GM19324 (cell line): ENCODE results near the gene MRPL4.

Experiments
- ATAC-seq: cut with Tn5 transposase; IDR thresholded peaks from one replicate; pipeline ENCODE4 v1.9.1; 2021; ENCODE audit warnings: mild to moderate bottlenecking, moderate library complexity; ENCODE audit not compliant: unreplicated experiment, low FRiP score

Gene MRPL4

GRCh38 chr19:10286803-10287737 is 35.1 kb downstream of the MRPL4 start, which contains the start of gene ICAM4:
Gene ICAM4, plus strand, starts transcription at chr19:10286955. Its CDS starts 58 bp downstream, at chr19:10287013.
- no peak for ATAC-seq

- no peak for ATAC-seq
Observed at GRCh38 chr19:10288662-10289166, 36.7 kb downstream of the MRPL4 start.

GRCh38 chr19:10289167-10289835 is 37.3 kb downstream of the MRPL4 start:
- ATAC-seq, result no peak

DNA sequence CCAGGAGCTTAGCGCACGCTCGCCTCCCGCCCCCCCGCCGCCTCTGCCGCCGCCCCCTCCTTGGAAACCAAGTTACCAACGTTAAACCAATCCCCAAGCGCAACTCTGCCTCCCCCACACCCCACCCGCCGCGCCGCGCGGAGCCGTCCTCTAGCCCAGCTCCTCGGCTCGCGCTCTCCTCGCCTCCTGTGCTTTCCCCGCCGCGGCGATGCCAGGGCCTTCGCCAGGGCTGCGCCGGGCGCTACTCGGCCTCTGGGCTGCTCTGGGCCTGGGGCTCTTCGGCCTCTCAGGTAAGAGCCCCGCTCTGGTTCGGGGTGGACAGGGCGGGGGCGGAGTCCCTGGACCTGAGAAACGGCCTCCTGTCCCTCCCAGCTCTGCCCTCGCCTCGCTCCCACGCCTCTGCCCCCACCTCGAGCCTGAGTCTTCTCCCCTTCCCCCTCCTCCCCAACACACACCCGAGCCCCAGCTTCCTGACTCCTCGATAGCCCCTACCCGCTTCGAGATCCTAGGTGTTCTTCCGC is 37.9 kb downstream of the MRPL4 start, which contains the start of gene ICAM5:
ICAM5 (plus strand) TSS at position 117 of the 521 bp plus-strand sequence; CDS start at position 209, 92 bp downstream.
- ATAC-seq, result no peak

GRCh38 chr19:10290357-10290875 is 38.4 kb downstream of the MRPL4 start:
- ATAC-seq, result no peak

DNA sequence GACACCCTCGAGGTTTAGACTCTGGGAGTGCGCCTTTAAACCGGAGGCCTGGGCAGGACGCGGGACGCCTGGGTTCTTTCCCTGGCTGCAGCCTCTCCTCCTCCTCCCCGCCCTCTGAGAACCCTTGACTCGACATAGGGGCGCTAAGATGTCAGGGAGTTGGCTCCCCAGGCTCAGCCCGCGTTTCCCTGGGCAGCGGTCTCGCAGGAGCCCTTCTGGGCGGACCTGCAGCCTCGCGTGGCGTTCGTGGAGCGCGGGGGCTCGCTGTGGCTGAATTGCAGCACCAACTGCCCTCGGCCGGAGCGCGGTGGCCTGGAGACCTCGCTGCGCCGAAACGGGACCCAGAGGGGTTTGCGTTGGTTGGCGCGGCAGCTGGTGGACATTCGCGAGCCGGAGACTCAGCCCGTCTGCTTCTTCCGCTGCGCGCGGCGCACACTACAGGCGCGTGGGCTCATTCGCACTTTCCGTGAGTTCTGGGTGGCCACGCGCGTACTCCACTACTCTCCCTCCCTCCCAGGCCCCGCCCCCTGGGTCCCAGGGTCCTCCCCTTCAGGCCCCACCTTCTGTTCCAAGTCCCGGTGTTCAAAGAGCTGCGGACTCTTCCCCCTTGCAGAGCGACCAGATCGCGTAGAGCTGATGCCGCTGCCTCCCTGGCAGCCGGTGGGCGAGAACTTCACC is 39.0 kb downstream of the MRPL4 start:
- ATAC-seq, result no peak

DNA sequence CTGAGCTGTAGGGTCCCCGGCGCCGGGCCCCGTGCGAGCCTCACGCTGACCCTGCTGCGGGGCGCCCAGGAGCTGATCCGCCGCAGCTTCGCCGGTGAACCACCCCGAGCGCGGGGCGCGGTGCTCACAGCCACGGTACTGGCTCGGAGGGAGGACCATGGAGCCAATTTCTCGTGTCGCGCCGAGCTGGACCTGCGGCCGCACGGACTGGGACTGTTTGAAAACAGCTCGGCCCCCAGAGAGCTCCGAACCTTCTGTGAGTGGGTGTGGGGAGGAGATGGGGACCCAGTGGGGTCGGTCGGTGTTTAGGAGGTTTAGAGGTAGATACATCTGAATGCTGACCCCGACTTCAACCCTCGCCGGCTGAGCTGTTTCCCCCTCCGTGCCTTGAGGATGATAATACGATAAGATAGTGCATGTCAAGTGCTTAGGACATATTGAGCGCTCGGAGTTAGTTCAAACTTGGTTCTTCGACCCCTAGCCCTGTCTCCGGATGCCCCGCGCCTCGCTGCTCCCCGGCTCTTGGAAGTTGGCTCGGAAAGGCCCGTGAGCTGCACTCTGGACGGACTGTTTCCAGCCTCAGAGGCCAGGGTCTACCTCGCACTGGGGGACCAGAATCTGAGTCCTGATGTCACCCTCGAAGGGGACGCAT is 39.7 kb downstream of the MRPL4 start:
- no peak for ATAC-seq

- ATAC-seq, result no peak
Observed at GRCh38 chr19:10292206-10292788, 40.3 kb downstream of the MRPL4 start.

- no peak for ATAC-seq
Observed at GRCh38 chr19:10292789-10293636, 41.0 kb downstream of the MRPL4 start.

DNA sequence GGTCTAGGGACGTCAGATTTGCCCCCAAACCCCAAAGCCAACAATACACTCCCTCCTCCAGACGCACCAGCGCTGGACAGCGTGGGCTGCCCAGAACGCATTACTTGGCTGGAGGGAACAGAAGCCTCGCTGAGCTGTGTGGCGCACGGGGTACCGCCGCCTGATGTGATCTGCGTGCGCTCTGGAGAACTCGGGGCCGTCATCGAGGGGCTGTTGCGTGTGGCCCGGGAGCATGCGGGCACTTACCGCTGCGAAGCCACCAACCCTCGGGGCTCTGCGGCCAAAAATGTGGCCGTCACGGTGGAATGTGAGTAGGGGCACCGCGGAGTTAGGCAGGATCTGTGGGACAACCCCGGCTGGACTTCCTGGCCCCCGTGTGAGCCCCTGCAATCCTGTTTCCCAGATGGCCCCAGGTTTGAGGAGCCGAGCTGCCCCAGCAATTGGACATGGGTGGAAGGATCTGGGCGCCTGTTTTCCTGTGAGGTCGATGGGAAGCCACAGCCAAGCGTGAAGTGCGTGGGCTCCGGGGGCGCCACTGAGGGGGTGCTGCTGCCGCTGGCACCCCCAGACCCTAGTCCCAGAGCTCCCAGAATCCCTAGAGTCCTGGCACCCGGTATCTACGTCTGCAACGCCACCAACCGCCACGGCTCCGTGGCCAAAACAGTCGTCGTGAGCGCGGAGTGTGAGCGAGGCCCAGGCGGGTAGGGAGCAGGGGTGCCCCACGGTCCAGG is 41.8 kb downstream of the MRPL4 start:
- ATAC-seq, result no peak

GRCh38 chr19:10294368-10294697 is 42.3 kb downstream of the MRPL4 start:
- ATAC-seq, result no peak

- ATAC-seq, result peak; percentile 72
Observed at GRCh38 chr19:10295305-10295846, 43.4 kb downstream of the MRPL4 start.

DNA sequence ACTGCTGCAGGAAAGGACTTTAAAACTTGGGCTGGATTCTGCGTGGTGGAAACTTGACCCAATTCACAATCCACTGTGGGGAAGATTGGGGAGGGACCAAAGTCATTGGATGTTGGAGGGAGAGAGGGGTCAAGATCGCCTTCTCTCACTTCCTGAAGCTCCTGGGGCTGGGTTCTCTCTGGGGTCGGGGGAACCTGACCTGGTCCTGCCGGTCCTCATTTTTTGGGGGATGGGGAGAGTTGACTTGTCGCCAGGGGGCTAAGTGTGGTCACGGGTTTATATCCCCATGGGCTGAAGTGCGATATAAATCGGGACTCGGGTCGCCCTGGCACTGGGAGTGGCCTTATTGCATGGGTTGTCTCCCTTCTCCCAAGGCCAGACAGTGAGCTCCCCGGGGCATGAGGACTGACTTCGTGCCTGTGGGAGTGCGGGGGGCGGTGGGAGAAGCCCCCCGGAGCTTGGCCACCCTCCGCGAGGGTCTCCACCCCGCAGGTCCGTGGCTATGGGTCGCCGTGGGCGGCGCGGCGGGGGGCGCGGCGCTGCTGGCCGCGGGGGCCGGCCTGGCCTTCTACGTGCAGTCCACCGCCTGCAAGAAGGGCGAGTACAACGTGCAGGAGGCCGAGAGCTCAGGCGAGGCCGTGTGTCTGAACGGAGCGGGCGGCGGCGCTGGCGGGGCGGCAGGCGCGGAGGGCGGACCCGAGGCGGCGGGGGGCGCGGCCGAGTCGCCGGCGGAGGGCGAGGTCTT is 44.0 kb downstream of the MRPL4 start:
- ATAC-seq, result no peak

DNA sequence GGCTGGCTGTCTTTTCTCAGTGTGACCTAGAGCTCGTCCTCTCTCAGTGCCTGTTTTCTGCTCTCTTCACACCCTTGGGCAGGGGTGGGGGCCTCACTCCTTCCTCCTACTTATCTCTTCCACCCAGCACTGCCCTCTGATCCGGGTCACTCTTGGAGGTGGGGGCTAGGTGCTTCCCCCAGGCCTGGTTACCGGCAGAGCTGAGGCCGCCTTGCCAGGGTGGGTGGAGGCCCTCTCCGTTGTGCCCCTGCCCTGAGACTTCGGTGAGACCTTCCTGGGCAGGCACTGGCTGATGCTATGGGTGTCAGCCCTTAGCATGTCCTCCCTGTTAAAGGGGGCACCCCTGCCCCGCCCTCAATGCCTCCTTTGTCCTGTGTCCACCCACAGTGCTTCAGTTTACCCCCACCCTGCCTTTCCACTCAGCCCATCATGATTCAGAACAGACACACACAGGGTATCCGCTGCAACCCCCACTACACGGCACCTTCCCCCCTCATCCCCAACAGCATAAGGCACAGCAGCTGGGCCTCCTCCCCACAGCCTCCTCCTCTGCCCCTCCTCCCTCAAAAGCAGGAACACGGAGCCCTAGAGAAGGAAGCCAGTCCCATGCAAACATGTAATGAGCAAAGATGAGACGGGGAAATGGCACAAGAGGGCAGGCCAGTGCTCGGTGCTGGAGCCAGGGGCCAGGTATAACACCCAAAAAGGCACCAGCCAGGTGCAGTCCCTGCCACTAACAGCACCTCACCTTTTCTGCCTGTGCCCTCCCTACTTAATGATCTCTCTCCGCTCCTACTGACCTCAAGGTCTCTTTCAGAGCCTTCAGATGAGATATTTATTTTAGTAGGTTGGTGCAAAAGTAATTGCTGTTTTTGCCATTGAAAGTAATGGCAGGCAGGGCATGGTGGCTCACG is 47.8 kb downstream of the MRPL4 start:
- no peak for ATAC-seq

DNA sequence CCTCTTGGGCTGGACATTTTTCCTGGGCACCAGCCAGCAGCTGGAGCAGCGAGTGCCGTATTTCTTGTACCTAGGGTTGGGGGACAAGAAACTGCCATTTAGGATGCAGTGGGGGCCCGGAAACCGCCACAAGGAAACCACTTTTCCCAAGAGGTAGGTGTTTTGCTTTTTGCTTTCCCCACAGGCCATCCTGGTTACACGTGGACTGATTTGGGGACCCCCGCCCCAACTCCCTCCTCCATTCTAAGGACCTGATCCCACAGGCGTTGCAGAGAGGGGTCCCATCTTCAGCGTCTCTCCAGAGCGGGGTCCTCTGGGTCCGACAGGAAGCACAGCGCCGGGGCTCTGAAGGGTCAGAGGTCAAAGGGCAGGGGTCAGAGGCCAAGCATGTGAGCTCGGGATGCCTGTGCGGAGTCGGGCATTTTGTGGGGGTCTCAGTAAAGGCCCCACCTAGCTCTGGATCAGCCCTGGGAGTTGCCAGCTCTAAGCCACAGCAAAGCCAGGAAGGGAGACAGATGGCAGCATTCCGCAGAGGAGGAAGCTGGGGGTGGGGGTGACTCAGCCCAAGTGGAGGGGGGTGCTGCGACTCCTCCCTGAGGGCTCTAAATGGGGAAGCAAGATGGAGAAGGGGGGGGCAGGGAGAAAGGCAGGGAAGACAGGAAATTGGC is 53.3 kb downstream of the MRPL4 start:
- ATAC-seq, result no peak
